BLaER1 treated with 17β-estradiol and CSF1 and Interleukin-3, amounts not matched to agents 10 nM and 100 nM (cell line): ENCODE data around the gene OPN1MW.
"Not testable (repeated sequence)": the region's sequence is repeated elsewhere in the genome, so short reads cannot be mapped to it uniquely, and the experiment has no call there.

Source experiments
- H3K27ac ChIP-seq, 11 experiments: shearing (Covaris generic); formaldehyde crosslinking; 2 replicates each; pipeline ENCODE4 v1.8.1; 2022
- H3K27me3 ChIP-seq, 11 experiments: shearing (Covaris generic); formaldehyde crosslinking; 2 replicates each; pipeline ENCODE4 v1.8.1; 2022
- H3K36me3 ChIP-seq, 11 experiments: shearing (Covaris generic); formaldehyde crosslinking; 2 replicates each; pipeline ENCODE4 v1.8.1; 2022
- H3K4me1 ChIP-seq, 10 experiments: shearing (Covaris generic); formaldehyde crosslinking; 2 replicates each; pipeline ENCODE4 v1.8.1; 2022
- H3K4me2 ChIP-seq, 11 experiments: shearing (Covaris generic); formaldehyde crosslinking; 2 replicates each; pipeline ENCODE4 v1.8.1; 2022
- H3K4me3 ChIP-seq, 10 experiments: shearing (Covaris generic); formaldehyde crosslinking; 2 replicates each; pipeline ENCODE4 v1.8.1; 2022
- H3K9ac ChIP-seq, 11 experiments: shearing (Covaris generic); formaldehyde crosslinking; 2 replicates each; pipeline ENCODE4 v1.8.1; 2022
- H3K9me3 ChIP-seq, 11 experiments: shearing (Covaris generic); formaldehyde crosslinking; replicated peaks in 1 of 11; 2 replicates each; pipeline ENCODE4 v1.8.1; 2022
- H4K20me1 ChIP-seq, 11 experiments: shearing (Covaris generic); formaldehyde crosslinking; 2 replicates each; pipeline ENCODE4 v1.8.1; 2022
- Cebpa-rat ChIP-seq, 11 experiments: shearing (Covaris generic); IDR thresholded peaks; 2 replicates each; pipeline ENCODE4 v1.8.1; 2022

Gene OPN1MW

DNA sequence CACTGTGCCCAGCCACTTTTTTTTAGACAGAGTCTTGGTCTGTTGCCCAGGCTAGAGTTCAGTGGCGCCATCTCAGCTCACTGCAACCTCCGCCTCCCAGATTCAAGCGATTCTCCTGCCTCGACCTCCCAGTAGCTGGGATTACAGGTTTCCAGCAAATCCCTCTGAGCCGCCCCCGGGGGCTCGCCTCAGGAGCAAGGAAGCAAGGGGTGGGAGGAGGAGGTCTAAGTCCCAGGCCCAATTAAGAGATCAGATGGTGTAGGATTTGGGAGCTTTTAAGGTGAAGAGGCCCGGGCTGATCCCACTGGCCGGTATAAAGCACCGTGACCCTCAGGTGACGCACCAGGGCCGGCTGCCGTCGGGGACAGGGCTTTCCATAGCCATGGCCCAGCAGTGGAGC is at the start of gene OPN1MW:
Gene OPN1MW, plus strand, starts transcription at position 301 of the 400 bp plus-strand sequence. Its CDS starts 82 bp downstream, at position 383.
- H3K4me3 ChIP-seq, H3K27ac ChIP-seq, H3K9me3 ChIP-seq: not testable (repeated sequence)

DNA sequence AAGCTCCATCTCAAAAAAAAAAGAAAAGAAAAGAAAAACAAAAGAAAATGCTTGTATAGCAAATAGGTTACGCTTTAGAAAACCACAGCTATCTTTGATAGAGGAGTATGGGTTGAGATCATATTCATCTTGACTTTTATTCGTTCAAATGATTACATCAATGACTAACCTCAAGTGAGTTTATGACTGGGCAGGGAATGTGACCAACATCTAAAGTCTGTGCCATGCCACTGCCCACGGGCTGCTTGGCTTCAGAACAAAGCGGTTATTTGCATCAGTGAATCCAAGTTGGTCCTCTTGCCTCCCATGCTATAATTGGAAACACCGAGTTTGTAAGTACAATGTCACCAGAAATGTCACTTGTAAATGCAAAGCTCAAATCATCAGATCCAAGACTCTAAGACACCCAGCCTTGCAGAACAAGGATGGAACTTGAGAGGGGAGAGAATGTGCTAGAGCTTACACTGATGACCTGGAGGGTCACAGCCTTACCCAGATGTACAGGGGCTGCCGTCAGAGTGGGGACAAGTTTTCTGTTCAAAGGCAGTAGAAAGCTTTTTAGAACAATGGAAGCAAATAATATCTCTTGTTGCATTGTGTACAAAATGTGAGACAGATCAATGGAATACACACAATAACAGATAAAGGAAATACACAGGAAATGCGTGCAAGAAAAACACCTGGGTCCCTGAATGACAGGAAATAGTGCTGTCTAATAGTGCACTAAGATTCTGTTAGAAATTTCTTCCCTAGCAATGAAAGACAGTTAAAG is 46.8 kb upstream of the OPN1MW start:
- H3K9ac ChIP-seq = peak overlapping the region in 3 of 11 experiments; percentile 69 to 76 (median 73); a peak in 5 of 22 replicates
- peak overlapping the region in 3 of 11 experiments; percentile 3 to 76 (median 71); a peak in 4 of 22 replicates for H3K27ac ChIP-seq
- H3K4me2 ChIP-seq = peak overlapping the region; percentile 8 to 70 (median 60); a peak in 20 of 22 replicates
- peaks cover 0 to 34% (median 17%) of the 10 kb centered on the region in 10 experiments; a peak in 19 of 20 replicates for H3K4me1 ChIP-seq
- peaks cover 56 to 98% (median 81%) of the 10 kb centered on the region in 11 experiments for H3K27me3 ChIP-seq
- no peak overlapping the region for H3K4me3 ChIP-seq
- no peaks in the 10 kb centered on the region for H3K36me3 ChIP-seq
- no peak for TF ChIP-seq Cebpa-rat (IDR thresholded peaks at IDR 0.05)
- H4K20me1 ChIP-seq = peaks cover 0 to 2% (median 0%) of the 10 kb centered on the region in 11 experiments; a peak in 1 of 22 replicates
- peaks cover 0 to 23% (median 0%) of the 10 kb centered on the region in 11 experiments; a peak in 5 of 22 replicates for H3K9me3 ChIP-seq

More for the DNA sequence above, at the start of gene OPN1MW:
- not testable (repeated sequence) for H3K4me1 ChIP-seq, H3K4me2 ChIP-seq, H3K36me3 ChIP-seq, H3K27me3 ChIP-seq, H4K20me1 ChIP-seq, H3K9ac ChIP-seq

DNA sequence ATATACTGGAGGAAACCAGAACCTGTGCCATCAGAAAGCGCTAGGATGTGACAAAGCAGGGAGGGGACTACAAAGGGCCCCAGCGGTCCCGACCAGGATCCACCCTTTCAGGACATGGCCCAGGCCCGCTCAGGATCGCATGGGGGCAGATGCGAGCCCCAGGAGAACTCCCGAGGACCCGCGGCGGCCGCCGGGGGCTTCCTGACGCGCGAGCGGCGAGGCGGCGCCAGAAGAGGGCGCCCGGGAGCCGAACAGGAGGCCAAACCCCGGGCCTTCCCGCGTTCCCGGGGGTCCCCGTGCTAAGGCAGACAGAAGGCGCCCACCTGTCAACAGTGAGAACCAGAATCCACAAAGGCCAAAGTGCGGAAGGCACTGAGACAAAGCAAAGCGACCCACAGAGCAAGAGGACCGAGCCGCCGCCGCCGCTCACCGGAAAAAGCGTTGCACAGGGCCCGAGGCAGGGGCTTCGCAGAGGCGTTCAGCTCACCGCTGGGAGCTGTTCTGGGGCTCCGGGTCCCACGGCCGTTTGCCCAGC is 45.7 kb upstream of the OPN1MW start:
- Histone ChIP-seq H3K4me1 (peaks cover 0 to 34% (median 17%) of the 10 kb centered on the region in 10 experiments; a peak in 19 of 20 replicates), H3K9me3 (peaks cover 0 to 23% (median 0%) of the 10 kb centered on the region in 11 experiments; a peak in 6 of 22 replicates), H3K4me3 (peak overlapping the region in 7 of 10 experiments; percentile 14 to 51 (median 35); a peak in 10 of 20 replicates), H3K27me3 (peaks cover 46 to 97% (median 79%) of the 10 kb centered on the region in 11 experiments), H3K4me2 (peak overlapping the region; percentile 44 to 70 (median 64)), H4K20me1 (peaks cover 0 to 2% (median 0%) of the 10 kb centered on the region in 11 experiments; a peak in 1 of 22 replicates), H3K36me3 (no peaks in the 10 kb centered on the region), H3K9ac (peak overlapping the region; percentile 52 to 76 (median 68); a peak in 21 of 22 replicates), H3K27ac (peak overlapping the region; percentile 20 to 76 (median 57); a peak in 19 of 22 replicates)
- no peak for TF ChIP-seq Cebpa-rat (IDR thresholded peaks at IDR 0.05)

DNA sequence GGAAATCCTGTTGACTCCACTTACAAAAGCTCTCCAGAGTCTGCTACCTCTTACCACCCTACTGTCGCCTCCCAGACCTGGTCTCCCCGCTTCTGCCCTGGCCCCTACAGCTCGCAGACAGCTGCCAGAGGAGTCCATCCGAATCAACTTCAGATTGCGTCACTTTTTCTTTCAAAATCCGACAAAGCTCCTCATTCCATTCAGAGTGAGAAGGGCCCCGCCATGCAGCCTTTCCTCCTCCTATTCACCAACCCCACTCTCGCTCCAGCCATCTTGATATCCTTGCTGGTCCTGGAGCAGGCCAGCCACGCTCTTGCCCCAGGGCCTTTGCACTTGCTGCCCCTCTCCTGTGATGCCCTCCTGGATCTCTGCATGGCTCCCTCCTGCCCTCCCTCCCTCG is 43.5 kb upstream of the OPN1MW start:
- no peak overlapping the region for H3K27ac ChIP-seq
- peaks cover 0 to 36% (median 6%) of the 10 kb centered on the region in 11 experiments; a peak in 10 of 22 replicates for H3K9me3 ChIP-seq
- H3K4me3 ChIP-seq = no peak overlapping the region
- no peak overlapping the region for H3K9ac ChIP-seq
- peaks cover 0 to 2% (median 0%) of the 10 kb centered on the region in 11 experiments; a peak in 1 of 22 replicates for H4K20me1 ChIP-seq
- H3K27me3 ChIP-seq = peaks cover 24 to 96% (median 69%) of the 10 kb centered on the region in 11 experiments
- TF ChIP-seq Cebpa-rat (IDR thresholded peaks at IDR 0.05) = peak in 4 of 11 experiments; percentile 23 to 77 (median 48); a peak in 5 of 22 replicates
- no peak overlapping the region for H3K4me2 ChIP-seq
- no peaks in the 10 kb centered on the region for H3K36me3 ChIP-seq
- H3K4me1 ChIP-seq = peaks cover 0 to 34% (median 17%) of the 10 kb centered on the region in 10 experiments; a peak in 19 of 20 replicates

DNA sequence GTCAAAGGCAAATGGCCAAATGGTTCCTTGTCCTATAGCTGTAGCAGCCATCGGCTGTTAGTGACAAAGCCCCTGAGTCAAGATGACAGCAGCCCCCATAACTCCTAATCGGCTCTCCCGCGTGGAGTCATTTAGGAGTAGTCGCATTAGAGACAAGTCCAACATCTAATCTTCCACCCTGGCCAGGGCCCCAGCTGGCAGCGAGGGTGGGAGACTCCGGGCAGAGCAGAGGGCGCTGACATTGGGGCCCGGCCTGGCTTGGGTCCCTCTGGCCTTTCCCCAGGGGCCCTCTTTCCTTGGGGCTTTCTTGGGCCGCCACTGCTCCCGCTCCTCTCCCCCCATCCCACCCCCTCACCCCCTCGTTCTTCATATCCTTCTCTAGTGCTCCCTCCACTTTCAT is 42.2 kb upstream of the OPN1MW start:
- H3K4me3 ChIP-seq = no peak overlapping the region
- no peaks in the 10 kb centered on the region for H3K36me3 ChIP-seq
- H3K27me3 ChIP-seq = peaks cover 14 to 85% (median 58%) of the 10 kb centered on the region in 11 experiments
- no peak overlapping the region for H3K4me2 ChIP-seq
- no peak overlapping the region for H3K9ac ChIP-seq
- no peak overlapping the region for H3K27ac ChIP-seq
- H3K4me1 ChIP-seq = peaks cover 0 to 23% (median 14%) of the 10 kb centered on the region in 10 experiments; a peak in 19 of 20 replicates
- TF ChIP-seq Cebpa-rat (IDR thresholded peaks at IDR 0.05) = no peak
- no peaks in the 10 kb centered on the region; a peak in 1 of 22 replicates for H4K20me1 ChIP-seq
- peaks cover 0 to 36% (median 7%) of the 10 kb centered on the region in 11 experiments; a peak in 10 of 22 replicates for H3K9me3 ChIP-seq

DNA sequence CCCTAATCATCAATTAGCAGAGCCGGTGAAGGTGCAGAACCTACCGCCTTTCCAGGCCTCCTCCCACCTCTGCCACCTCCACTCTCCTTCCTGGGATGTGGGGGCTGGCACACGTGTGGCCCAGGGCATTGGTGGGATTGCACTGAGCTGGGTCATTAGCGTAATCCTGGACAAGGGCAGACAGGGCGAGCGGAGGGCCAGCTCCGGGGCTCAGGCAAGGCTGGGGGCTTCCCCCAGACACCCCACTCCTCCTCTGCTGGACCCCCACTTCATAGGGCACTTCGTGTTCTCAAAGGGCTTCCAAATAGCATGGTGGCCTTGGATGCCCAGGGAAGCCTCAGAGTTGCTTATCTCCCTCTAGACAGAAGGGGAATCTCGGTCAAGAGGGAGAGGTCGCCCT is 41.7 kb upstream of the OPN1MW start:
- Histone ChIP-seq H3K4me1 (peaks cover 0 to 18% (median 8%) of the 10 kb centered on the region in 10 experiments; a peak in 19 of 20 replicates), H3K9me3 (peaks cover 0 to 36% (median 7%) of the 10 kb centered on the region in 11 experiments; a peak in 10 of 22 replicates), H3K36me3 (no peaks in the 10 kb centered on the region), H4K20me1 (no peaks in the 10 kb centered on the region; a peak in 1 of 22 replicates), H3K9ac (no peak overlapping the region), H3K27ac (no peak overlapping the region), H3K4me2 (no peak overlapping the region), H3K27me3 (peaks cover 12 to 80% (median 55%) of the 10 kb centered on the region in 11 experiments), H3K4me3 (no peak overlapping the region)
- no peak for TF ChIP-seq Cebpa-rat (IDR thresholded peaks at IDR 0.05)

DNA sequence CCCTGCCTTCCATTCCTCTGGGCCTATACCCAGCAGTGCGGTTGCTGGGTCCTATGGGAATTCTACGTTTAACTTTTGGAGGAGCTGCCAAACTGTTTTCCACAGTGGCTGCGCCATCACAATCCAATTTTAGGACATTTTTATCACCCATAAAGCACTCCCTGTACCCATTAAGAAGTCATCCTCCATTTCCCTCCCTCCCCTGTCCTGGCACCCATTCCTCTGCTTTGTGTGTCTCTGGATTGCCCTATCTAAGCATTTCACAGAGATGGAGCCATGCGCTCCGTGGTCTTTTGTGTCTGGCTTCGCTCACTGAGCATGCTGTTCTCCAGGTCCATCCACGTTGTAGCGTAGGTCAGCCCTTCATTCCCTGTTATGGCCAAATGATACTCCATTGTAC is 40.0 kb upstream of the OPN1MW start:
- H3K9me3 ChIP-seq = peaks cover 0 to 32% (median 7%) of the 10 kb centered on the region in 11 experiments; a peak in 10 of 22 replicates
- no peak overlapping the region for H3K27ac ChIP-seq
- H3K27me3 ChIP-seq = peaks cover 5 to 65% (median 45%) of the 10 kb centered on the region in 11 experiments; a peak in 18 of 22 replicates
- no peak overlapping the region for H3K4me3 ChIP-seq
- no peak overlapping the region for H3K9ac ChIP-seq
- no peak for TF ChIP-seq Cebpa-rat (IDR thresholded peaks at IDR 0.05)
- H3K4me2 ChIP-seq = no peak overlapping the region
- no peaks in the 10 kb centered on the region; a peak in 1 of 22 replicates for H4K20me1 ChIP-seq
- H3K36me3 ChIP-seq = no peaks in the 10 kb centered on the region
- H3K4me1 ChIP-seq = peaks cover 0 to 4% (median 0%) of the 10 kb centered on the region in 10 experiments; a peak in 4 of 20 replicates

DNA sequence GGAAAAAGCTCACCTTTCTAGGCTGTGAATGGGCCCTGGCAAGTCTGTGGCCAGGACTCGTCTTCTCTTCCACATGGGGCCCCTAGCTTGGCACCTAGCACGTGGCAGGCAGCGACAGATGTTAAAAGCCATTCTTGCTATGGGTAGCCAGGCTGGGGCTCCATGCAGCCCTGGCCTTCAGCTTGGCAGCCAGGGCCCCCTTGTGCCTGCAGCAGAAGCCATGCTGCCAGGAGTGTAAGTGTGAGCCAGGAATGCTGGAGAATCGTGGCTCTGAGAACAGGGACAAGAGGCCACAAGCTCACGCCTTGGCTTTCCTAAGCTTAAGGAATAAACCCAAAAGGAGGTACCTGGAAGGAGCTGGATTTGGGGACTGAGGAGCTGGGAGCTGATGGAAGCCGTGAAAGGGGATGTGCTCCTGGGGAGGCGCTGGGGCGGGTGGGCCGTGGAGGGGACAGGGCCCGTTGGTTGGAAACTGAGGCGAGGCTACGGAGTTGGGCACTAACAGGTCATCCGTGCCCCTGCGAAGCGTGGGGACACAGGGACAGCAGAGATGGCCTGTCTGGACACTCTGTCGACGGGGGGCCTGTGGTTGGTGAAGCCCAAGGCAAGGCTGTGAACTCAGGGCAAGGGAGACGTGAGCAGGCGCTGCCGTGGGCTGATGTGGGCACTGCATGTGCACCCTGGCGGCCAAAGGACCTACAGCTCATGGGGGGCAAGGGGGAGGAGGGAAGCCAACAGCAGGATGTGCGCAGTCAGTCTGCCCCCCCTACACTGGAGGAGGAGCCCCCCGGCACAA is 39.2 kb upstream of the OPN1MW start:
- peaks cover 3 to 60% (median 45%) of the 10 kb centered on the region in 11 experiments; a peak in 19 of 22 replicates for H3K27me3 ChIP-seq

DNA sequence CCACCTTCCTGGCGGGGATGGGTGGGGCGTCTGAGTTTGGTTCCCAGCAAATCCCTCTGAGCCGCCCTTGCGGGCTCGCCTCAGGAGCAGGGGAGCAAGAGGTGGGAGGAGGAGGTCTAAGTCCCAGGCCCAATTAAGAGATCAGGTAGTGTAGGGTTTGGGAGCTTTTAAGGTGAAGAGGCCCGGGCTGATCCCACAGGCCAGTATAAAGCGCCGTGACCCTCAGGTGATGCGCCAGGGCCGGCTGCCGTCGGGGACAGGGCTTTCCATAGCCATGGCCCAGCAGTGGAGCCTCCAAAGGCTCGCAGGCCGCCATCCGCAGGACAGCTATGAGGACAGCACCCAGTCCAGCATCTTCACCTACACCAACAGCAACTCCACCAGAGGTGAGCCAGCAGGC is 38.4 kb upstream of the OPN1MW start, which contains the start of gene OPN1LW:
Gene OPN1LW, plus strand, starts transcription at position 234 of the 400 bp plus-strand sequence. Its CDS starts 41 bp downstream, at position 275.
- H3K36me3 ChIP-seq, H3K27ac ChIP-seq, H3K4me3 ChIP-seq, H3K9ac ChIP-seq, H4K20me1 ChIP-seq, H3K4me1 ChIP-seq, H3K4me2 ChIP-seq: not testable (repeated sequence)
- H3K9me3 ChIP-seq = peaks cover 0 to 25% (median 6%) of the 10 kb centered on the region in 11 experiments; a peak in 10 of 22 replicates
- H3K27me3 ChIP-seq = peaks cover 5 to 59% (median 40%) of the 10 kb centered on the region in 11 experiments; a peak in 21 of 22 replicates

More for the DNA sequence above, 39.2 kb upstream of the OPN1MW start:
- Histone ChIP-seq H3K4me3 (no peak overlapping the region), H3K27ac (no peak overlapping the region), H4K20me1 (no peaks in the 10 kb centered on the region; a peak in 1 of 22 replicates), H3K4me2 (no peak overlapping the region), H3K9me3 (peaks cover 0 to 32% (median 7%) of the 10 kb centered on the region in 11 experiments; a peak in 10 of 22 replicates), H3K36me3 (no peaks in the 10 kb centered on the region), H3K4me1 (no peaks in the 10 kb centered on the region), H3K9ac (no peak overlapping the region)
- TF ChIP-seq Cebpa-rat (IDR thresholded peaks at IDR 0.05) = no peak

DNA sequence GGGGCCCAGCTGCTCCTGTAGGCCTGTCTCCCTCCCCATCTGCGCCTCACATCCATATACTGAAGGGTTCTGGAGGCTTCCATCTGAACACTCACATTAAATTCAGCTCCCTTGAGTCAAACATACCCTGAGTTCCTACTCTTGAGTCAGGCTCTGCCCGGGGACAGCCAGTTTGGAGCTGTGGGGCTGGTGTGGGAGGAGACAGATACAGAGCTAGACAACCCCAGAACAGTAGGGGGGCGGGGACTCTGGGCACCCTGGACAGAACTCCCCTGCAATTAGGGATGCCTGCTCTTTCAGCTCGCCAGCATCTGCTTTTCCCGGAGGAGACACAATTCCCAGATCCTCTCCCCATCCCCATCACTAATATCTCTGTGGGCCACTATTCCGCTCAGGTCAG is 31.4 kb upstream of the OPN1MW start:
- not testable (repeated sequence) for H3K27ac ChIP-seq, H3K4me3 ChIP-seq, H3K4me2 ChIP-seq, H3K4me1 ChIP-seq, H3K9ac ChIP-seq, H3K9me3 ChIP-seq, H4K20me1 ChIP-seq, H3K36me3 ChIP-seq
- H3K27me3 ChIP-seq = peaks cover 0 to 14% (median 7%) of the 10 kb centered on the region in 11 experiments; a peak in 10 of 22 replicates

DNA sequence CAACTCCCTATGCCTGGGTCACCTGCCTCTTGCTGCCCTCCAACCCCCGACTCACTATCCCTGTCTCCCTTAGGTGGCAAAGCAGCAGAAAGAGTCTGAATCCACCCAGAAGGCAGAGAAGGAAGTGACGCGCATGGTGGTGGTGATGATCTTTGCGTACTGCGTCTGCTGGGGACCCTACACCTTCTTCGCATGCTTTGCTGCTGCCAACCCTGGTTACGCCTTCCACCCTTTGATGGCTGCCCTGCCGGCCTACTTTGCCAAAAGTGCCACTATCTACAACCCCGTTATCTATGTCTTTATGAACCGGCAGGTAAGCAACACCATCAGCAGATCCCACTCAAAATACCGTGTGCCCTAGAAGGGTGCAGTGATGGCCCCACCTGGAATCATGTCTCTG is 26.2 kb upstream of the OPN1MW start:
- H3K27me3 ChIP-seq, H3K4me1 ChIP-seq, H4K20me1 ChIP-seq, H3K4me3 ChIP-seq, H3K27ac ChIP-seq, H3K9me3 ChIP-seq, H3K36me3 ChIP-seq, H3K4me2 ChIP-seq, H3K9ac ChIP-seq: not testable (repeated sequence)

DNA sequence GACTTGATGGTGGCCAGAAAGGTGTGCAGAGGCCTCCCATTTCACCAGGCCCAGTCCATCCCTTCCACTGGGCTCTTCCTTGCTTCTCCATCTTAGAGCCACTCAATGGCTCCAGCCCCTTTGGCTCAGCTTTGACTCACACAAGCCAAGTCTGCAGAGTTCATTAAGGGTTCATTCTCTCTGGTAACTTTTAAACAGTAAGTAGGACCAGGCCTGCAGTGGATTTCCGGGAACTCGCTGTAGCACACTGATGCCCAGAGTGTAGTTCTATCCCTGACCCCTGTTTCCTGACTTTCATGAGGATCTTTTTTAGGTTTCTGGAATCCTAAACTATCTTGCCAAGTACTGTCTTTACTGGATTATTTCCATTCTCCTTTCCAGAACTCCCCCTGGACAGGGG is 25.2 kb upstream of the OPN1MW start:
- not testable (repeated sequence) for H3K36me3 ChIP-seq, H3K9ac ChIP-seq, H3K27ac ChIP-seq, H3K4me2 ChIP-seq, H3K4me3 ChIP-seq, H3K9me3 ChIP-seq, H3K4me1 ChIP-seq, H4K20me1 ChIP-seq, H3K27me3 ChIP-seq
